HepG2 (cell line): ENCODE data around the gene NRAS. TPM values are rescaled to one million over a fixed set of nuclear protein-coding genes. Genes with fewer than 3 reads are reported as not detected.

ENCODE experiments used
- ATAC-seq: fragments of 200-7000 bp; cut with Tn5 transposase; 3 replicates; pipeline ENCODE4 v1.9.1; 2020; ENCODE audit warnings: mild to moderate bottlenecking, moderate library complexity
- BruUV-seq: library from RNA; stranded (reverse); fragments of 400-500 nt; replicated peaks from 2 replicates; lab custom pipeline; 2021; lab: Mats Ljungman, UMichigan
- CTCF ChIA-PET: fragments of 300-600 bp; formaldehyde crosslinking; extraction: SDS; loops from one replicate; lab custom pipeline; 2021; ENCODE audit warnings: low total read pairs, inconsistent platforms, low intra/inter-chr PET ratio; lab: Yijun Ruan, JAX
- POLR2A ChIA-PET: fragments of 350-600 bp; sonication (Branson Sonifier 250); formaldehyde crosslinking; loops from one replicate; lab custom pipeline; 2020; ENCODE audit warnings: antibody characterized with exemption, inconsistent platforms; lab: Yijun Ruan, JAX
- DNase-seq: peaks from one replicate; pipeline ENCODE4 v3.0.0-alpha.2; 2015; ENCODE audit warnings: low spot score
- FAIRE-seq: peaks from 3 replicates; lab custom pipeline; 2011; peaks lifted over from hg19 to GRCh38; lab: Jason Lieb, UNC
- H2AFZ ChIP-seq: one replicate; pipeline ENCODE4 v1.6.1; 2011; ENCODE audit warnings: low read length, inconsistent platforms
- H3K27ac ChIP-seq: fragments of 300-600 bp; 3 replicates; pipeline ENCODE4 v1.8.0; 2011; ENCODE audit warnings: mixed run types, mild to moderate bottlenecking, mixed read lengths, low read length, inconsistent platforms; ENCODE audit not compliant: insufficient read depth; ENCODE audit errors: extremely low read length
- H3K27me3 ChIP-seq, 2 experiments: fragments of 200-600 bp in 1 of 2; 2 replicates in 1 of 2; 3 replicates in 1 of 2; pipeline versions ENCODE4 v1.6.0 to v1.8.0; 2011; ENCODE audit warnings: low read length in 2 of 2, mild to moderate bottlenecking in 2 of 2, moderate library complexity in 2 of 2, inconsistent platforms in 1 of 2; ENCODE audit not compliant: insufficient read depth in 2 of 2, control insufficient read depth in 1 of 2
- H3K36me3 ChIP-seq, 2 experiments: fragments of 200-600 bp in 1 of 2; replicated peaks in 1 of 2; 2 replicates in 1 of 2; 3 replicates in 1 of 2; pipeline versions ENCODE4 v1.5.1 to v1.8.0; 2011; ENCODE audit warnings: low read length in 2 of 2, inconsistent platforms in 1 of 2; ENCODE audit not compliant: insufficient read depth in 2 of 2, control insufficient read depth in 1 of 2
- H3K4me1 ChIP-seq: 2 replicates; pipeline ENCODE4 v1.5.1; 2012; ENCODE audit warnings: low read length, inconsistent platforms; ENCODE audit not compliant: insufficient read depth
- H3K4me2 ChIP-seq: 2 replicates; pipeline ENCODE4 v1.6.0; 2011; ENCODE audit warnings: low read depth, low read length, inconsistent platforms
- H3K4me3 ChIP-seq, 3 experiments: fragments of 200-600 bp in 1 of 3; sonication (generic), shearing (Covaris generic) in 1 of 3; replicated peaks in 1 of 3; 2 replicates each; pipeline ENCODE4 v1.5.1; 2011 to 2016; ENCODE audit warnings: low read length in 3 of 3, inconsistent platforms in 2 of 3, low read depth in 2 of 3, mild to moderate bottlenecking in 2 of 3, control low read depth in 1 of 3, mixed read lengths in 1 of 3; ENCODE audit not compliant: insufficient read depth in 1 of 3
- H3K79me2 ChIP-seq: one replicate; pipeline ENCODE4 v1.6.1; 2011; ENCODE audit warnings: low read length, inconsistent platforms; ENCODE audit not compliant: insufficient read depth
- H3K9ac ChIP-seq: 2 replicates; pipeline ENCODE4 v1.6.0; 2011; ENCODE audit warnings: mild to moderate bottlenecking, low read depth, low read length, inconsistent platforms; ENCODE audit not compliant: insufficient read depth
- H3K9me3 ChIP-seq: 2 replicates; pipeline ENCODE4 v1.5.1; 2012; ENCODE audit warnings: mild to moderate bottlenecking, low read length
- H4K20me1 ChIP-seq: 2 replicates; pipeline ENCODE4 v1.6.0; 2011; ENCODE audit warnings: inconsistent platforms, mild to moderate bottlenecking, low read length, moderate library complexity; ENCODE audit not compliant: insufficient read depth
- DNMT1 ChIP-seq: sonication (generic); formaldehyde crosslinking; IDR thresholded peaks from 2 replicates; pipeline ENCODE4 v1.5.1; 2020; ENCODE audit warnings: mild to moderate bottlenecking, missing genetic modification reagents
- GABPB1 ChIP-seq: IDR thresholded peaks from 2 replicates; pipeline ENCODE4 v1.6.1; 2016; ENCODE audit warnings: mild to moderate bottlenecking, missing genetic modification reagents, moderate library complexity, missing compliant biosample characterization
- HDAC1 ChIP-seq: sonication (generic); formaldehyde crosslinking; IDR thresholded peaks from 2 replicates; pipeline ENCODE4 v1.5.1; 2020; ENCODE audit warnings: mild to moderate bottlenecking, missing genetic modification reagents
- JUND ChIP-seq: sonication (generic); formaldehyde crosslinking; IDR thresholded peaks from 2 replicates; pipeline ENCODE4 v1.8.0; 2022; ENCODE audit warnings: mild to moderate bottlenecking, missing genetic modification reagents
- KDM5B ChIP-seq: sonication (generic); formaldehyde crosslinking; IDR thresholded peaks from 2 replicates; pipeline ENCODE4 v1.4.0; 2020; ENCODE audit warnings: missing genetic modification reagents, mild to moderate bottlenecking, borderline replicate concordance
- MXD1 ChIP-seq: sonication (generic); formaldehyde crosslinking; IDR thresholded peaks from 2 replicates; pipeline ENCODE4 v1.4.0; 2020; ENCODE audit warnings: mild to moderate bottlenecking, missing genetic modification reagents
- NR0B2 ChIP-seq: sonication (generic); formaldehyde crosslinking; IDR thresholded peaks from 2 replicates; pipeline ENCODE4 v1.4.0; 2020; ENCODE audit warnings: mild to moderate bottlenecking, missing genetic modification reagents
- REL ChIP-seq: sonication (generic); formaldehyde crosslinking; conservative IDR thresholded peaks from 2 replicates; pipeline ENCODE4 v1.8.0; 2022; ENCODE audit warnings: mild to moderate bottlenecking, missing genetic modification reagents, moderate library complexity
- RORA ChIP-seq: sonication (generic); formaldehyde crosslinking; IDR thresholded peaks from 2 replicates; pipeline ENCODE4 v1.5.0; 2020; ENCODE audit warnings: mild to moderate bottlenecking, missing genetic modification reagents, moderate library complexity
- SIN3A ChIP-seq: IDR thresholded peaks from 2 replicates; pipeline ENCODE4 v1.6.1; 2011; ENCODE audit warnings: low read depth, mild to moderate bottlenecking, control low read depth, low read length, borderline replicate concordance
- SIX1 ChIP-seq: sonication (generic); formaldehyde crosslinking; IDR thresholded peaks from 2 replicates; pipeline ENCODE4 v1.4.0; 2020; ENCODE audit warnings: missing genetic modification reagents, borderline replicate concordance
- SP5 ChIP-seq: IDR thresholded peaks from 2 replicates; pipeline ENCODE4 v1.6.1; 2016; ENCODE audit warnings: low read depth, borderline replicate concordance
- TBP ChIP-seq: sonication (generic); formaldehyde crosslinking; IDR thresholded peaks from 2 replicates; pipeline ENCODE4 v1.5.0; 2020; ENCODE audit warnings: missing genetic modification reagents
- TFDP2 ChIP-seq: sonication (generic); formaldehyde crosslinking; IDR thresholded peaks from 2 replicates; pipeline ENCODE4 v1.4.0; 2020; ENCODE audit warnings: missing genetic modification reagents
- ZBTB2 ChIP-seq: sonication (generic); formaldehyde crosslinking; IDR thresholded peaks from 2 replicates; pipeline ENCODE4 v1.8.0; 2022; ENCODE audit warnings: low read depth, missing genetic modification reagents
- ZFP90 ChIP-seq: sonication (generic); formaldehyde crosslinking; IDR thresholded peaks from 2 replicates; pipeline ENCODE4 v1.8.0; 2022; ENCODE audit warnings: missing genetic modification reagents, mild to moderate bottlenecking, inconsistent platforms, borderline replicate concordance
- ZMYM3 ChIP-seq: sonication (generic); formaldehyde crosslinking; IDR thresholded peaks from 2 replicates; pipeline ENCODE4 v1.5.1; 2020; ENCODE audit warnings: mild to moderate bottlenecking, missing genetic modification reagents
- WGBS: methylation state at CpG from one replicate; pipeline ENCODE4 v1.1.6; 2017; ENCODE audit warnings: low lambda C conversion rate; 5-methylcytosine and 5-hydroxymethylcytosine counted together
- in situ Hi-C: cut with HindIII; loops from 2 replicates; pipeline ENCODE4 v1.10.0; 2017; ENCODE audit warnings: low pct_unique_long_range_greater_than_20kb; ENCODE audit not compliant: extremely low pct_ligation_motif_present
- intact Hi-C: fragments of 100-400 bp; cut with micrococcal nuclease; formaldehyde crosslinking; loops from one replicate; pipeline ENCODE4 v1.10.0; 2022; ENCODE audit not compliant: unreplicated experiment
- polyA plus RNA-seq, 8 experiments: library from polyadenylated mRNA; depleted of rRNA in 3 of 8; stranded (reverse) in 7 of 8; unstranded in 1 of 8; fragments of >200 nt; fragmentation: Illumina TruSeq in 4 of 8; extraction: Trizol in 4 of 8; gene quantifications; 2 replicates each; pipeline versions ENCODE4 v1.2.1 to v1.2.3, GENCODE V29; 2011 to 2016; ENCODE audit warnings: low read depth in 4 of 8, missing spikeins in 1 of 8, mixed read lengths in 1 of 8; ENCODE audit not compliant: insufficient read depth in 1 of 8
- total RNA-seq, 5 experiments: library from RNA; depleted of rRNA; stranded (reverse); fragments of >200 nt; fragmentation: Illumina TruSeq; extraction: Trizol; gene quantifications; 2 replicates each; pipeline ENCODE4 v1.2.3, GENCODE V29; 2016; ENCODE audit warnings: low read depth in 1 of 5

The NRAS gene
- total and polyA plus RNA-seq, 2 of the 13 experiments (the other 11 are each of a cell fraction or from before 2014, with no cell fraction given), result 38.6 to 58.8 TPM

GRCh38 chr1:114757455-114758255 lies 41.1 kb upstream of the NRAS start, which contains the start of gene CSDE1 (continued):
- 0 out of 2 replicates have a peak, but pooled peaks have one; percentile 40 for TF ChIP-seq SIX1
- 0 out of 2 replicates have a peak, but pooled peaks have one; percentile 58 for TF ChIP-seq REL (CRISPR knock-in tag)

- POLR2A ChIA-PET, result interaction anchor here (1.0 to 3.6 kb wide), 2 partner anchors 23 to 28 kb away, joined by 3 to 16 read pairs; partner anchors contain the start of gene SIKE1
- CTCF ChIA-PET, result no interaction called here
- H2AFZ ChIP-seq, result no peak overlapping the region
- peaks cover 53% of the 10 kb centered on the region for H4K20me1 ChIP-seq
- no peak for FAIRE-seq
- intact Hi-C loops, result loop anchor here (2.0 to 5.0 kb wide), 2 partner anchors 40 to 176 kb away; partner anchors contain the start of genes BCAS2 and NRAS
- in situ Hi-C loops, result no loop called here
- DNase-seq, result peak; percentile 49
- H3K9me3 ChIP-seq, result no peaks in the 10 kb centered on the region
- H3K4me2 ChIP-seq, result peak overlapping the region; percentile 72
- BruUV-seq, result no TSS peak
- peak overlapping the region; percentile 98 for H3K27ac ChIP-seq
- peak overlapping the region; percentile 85 to 100 (median 99) for H3K4me3 ChIP-seq
- H3K79me2 ChIP-seq, result peaks cover 57% of the 10 kb centered on the region
- peak; percentile 55 for ATAC-seq
- H3K4me1 ChIP-seq, result peaks cover 50% of the 10 kb centered on the region
- H3K36me3 ChIP-seq, result no peaks in the 10 kb centered on the region
- H3K27me3 ChIP-seq, result no peaks in the 10 kb centered on the region; a peak in 1 of 5 replicates
- H3K9ac ChIP-seq, result peak overlapping the region; percentile 100
- 0% methylated on average over 12 of the region's 17 CpGs for WGBS
- TF ChIP-seq TBP (CRISPR knock-in tag) (0 out of 2 replicates have a peak, but pooled peaks have one; percentile 34), ZBTB2 (CRISPR knock-in tag) (no peak), DNMT1 (CRISPR knock-in tag) (no peak), GABPB1 (no peak), TFDP2 (CRISPR knock-in tag) (peak; percentile 34; the same call in 1 of the 2 replicates), NR0B2 (CRISPR knock-in tag) (0 out of 2 replicates have a peak, but pooled peaks have one; percentile 21), KDM5B (CRISPR knock-in tag) (0 out of 2 replicates have a peak, but pooled peaks have one; percentile 60), JUND (CRISPR knock-in tag) (0 out of 2 replicates have a peak, but pooled peaks have one; percentile 16), ZFP90 (peak; percentile 13; the same call in 1 of the 2 replicates), ZMYM3 (CRISPR knock-in tag) (0 out of 2 replicates have a peak, but pooled peaks have one; percentile 6), SP5 (CRISPR knock-in tag) (no peak), RORA (0 out of 2 replicates have a peak, but pooled peaks have one; percentile 36), MXD1 (CRISPR knock-in tag) (0 out of 2 replicates have a peak, but pooled peaks have one; percentile 11), SIN3A (peak; percentile 64; the same call in 1 of the 2 replicates), HDAC1 (CRISPR knock-in tag) (0 out of 2 replicates have a peak, but pooled peaks have one; percentile 2)
These were observed 40.4 kb upstream of the NRAS start for GRCh38 chr1:114756949-114757454.
